H1 (cell line): ENCODE measurements around the gene CA5A.

ENCODE experiments used
- EZH2 ChIP-seq: fragments of 200-600 bp; sonication (generic); IDR thresholded peaks from 2 replicates; pipeline ENCODE4 v1.7.1; 2012; ENCODE audit warnings: low read depth, mild to moderate bottlenecking, moderate library complexity, low read length, inconsistent platforms; ENCODE audit not compliant: severe bottlenecking
- GABPA ChIP-seq: IDR thresholded peaks from 2 replicates; pipeline ENCODE4 v1.6.1; 2011; ENCODE audit warnings: mild to moderate bottlenecking, low read length, moderate library complexity, borderline replicate concordance; ENCODE audit not compliant: insufficient read depth
- GTF2F1 ChIP-seq: IDR thresholded peaks from 2 replicates; pipeline ENCODE4 v1.6.1; 2012; ENCODE audit warnings: low read depth, low read length, improper control_type of control experiment, borderline replicate concordance
- RFX5 ChIP-seq: IDR thresholded peaks from 2 replicates; pipeline ENCODE4 v1.6.1; 2011; ENCODE audit warnings: low read depth, low read length, improper control_type of control experiment, borderline replicate concordance
- TF ChIP-seq, protein P1 (sequence below), 3 experiments: IDR thresholded peaks; 1 replicate in 2 of 3; 2 replicates in 1 of 3; pipeline versions ENCODE4 v1.5.1 to v1.6.1; 2011; ENCODE audit warnings: low read length in 3 of 3, mild to moderate bottlenecking in 3 of 3, inconsistent platforms in 2 of 3, low read depth in 1 of 3, moderate library complexity in 1 of 3; ENCODE audit not compliant: insufficient read depth in 1 of 3; ENCODE audit errors: control extremely low read depth in 1 of 3

DNA sequence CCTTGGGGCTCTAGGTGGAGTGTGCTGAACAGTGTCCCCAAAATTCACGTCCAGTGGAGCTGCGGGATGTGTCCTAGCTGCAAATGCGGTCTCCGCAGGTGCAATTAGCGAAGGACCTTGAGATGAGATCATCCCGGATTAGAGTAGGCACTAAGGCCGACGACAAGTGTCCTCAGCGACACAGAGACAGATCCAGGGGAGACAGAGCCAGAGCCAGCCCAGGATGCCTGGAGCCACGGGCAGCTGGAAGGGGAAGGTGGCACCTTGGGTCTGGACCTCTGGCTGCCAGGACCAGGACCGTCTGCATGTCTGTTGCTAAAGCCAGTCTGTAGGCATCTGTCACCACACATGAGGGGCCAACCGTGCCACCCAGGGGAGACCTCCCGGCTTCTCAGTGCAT is 91.5 kb downstream of the CA5A start:
- no peak for TF ChIP-seq RFX5
- no peak for TF ChIP-seq EZH2
- TF ChIP-seq, protein P1, sequence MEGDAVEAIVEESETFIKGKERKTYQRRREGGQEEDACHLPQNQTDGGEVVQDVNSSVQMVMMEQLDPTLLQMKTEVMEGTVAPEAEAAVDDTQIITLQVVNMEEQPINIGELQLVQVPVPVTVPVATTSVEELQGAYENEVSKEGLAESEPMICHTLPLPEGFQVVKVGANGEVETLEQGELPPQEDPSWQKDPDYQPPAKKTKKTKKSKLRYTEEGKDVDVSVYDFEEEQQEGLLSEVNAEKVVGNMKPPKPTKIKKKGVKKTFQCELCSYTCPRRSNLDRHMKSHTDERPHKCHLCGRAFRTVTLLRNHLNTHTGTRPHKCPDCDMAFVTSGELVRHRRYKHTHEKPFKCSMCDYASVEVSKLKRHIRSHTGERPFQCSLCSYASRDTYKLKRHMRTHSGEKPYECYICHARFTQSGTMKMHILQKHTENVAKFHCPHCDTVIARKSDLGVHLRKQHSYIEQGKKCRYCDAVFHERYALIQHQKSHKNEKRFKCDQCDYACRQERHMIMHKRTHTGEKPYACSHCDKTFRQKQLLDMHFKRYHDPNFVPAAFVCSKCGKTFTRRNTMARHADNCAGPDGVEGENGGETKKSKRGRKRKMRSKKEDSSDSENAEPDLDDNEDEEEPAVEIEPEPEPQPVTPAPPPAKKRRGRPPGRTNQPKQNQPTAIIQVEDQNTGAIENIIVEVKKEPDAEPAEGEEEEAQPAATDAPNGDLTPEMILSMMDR (IDR thresholded peaks at IDR 0.05; ENCODE audit: control extremely low read depth in 1 of 3, insufficient read depth in 1 of 3, low read depth in 1 of 3, low read length in 3 of 3) = no peak
- no peak for TF ChIP-seq GTF2F1
- TF ChIP-seq GABPA = no peak
